LNCaP clone FGC (cell line): Measurements from ENCODE around the gene PRR30.

Experiments
- DNase-seq: peaks from one replicate; pipeline ENCODE4 v3.0.0-alpha.2; 2011; ENCODE audit warnings: low read depth
- H3K4me3 ChIP-seq: 2 replicates; pipeline ENCODE4 v1.5.1; 2011; ENCODE audit warnings: mild to moderate bottlenecking, low read depth, low read length, control low read depth
- CTCF ChIP-seq: IDR thresholded peaks from 2 replicates; pipeline ENCODE4 v1.5.1; 2012; ENCODE audit warnings: mild to moderate bottlenecking; ENCODE audit not compliant: control insufficient read depth, insufficient read depth; ENCODE audit errors: extremely low read depth

PRR30 gene

GRCh38 chr2:27147935-27148334, 8.7 kb upstream of the PRR30 start:
- no peak for TF ChIP-seq CTCF
- DNase-seq: no peak
- H3K4me3 ChIP-seq: no peak overlapping the region

GRCh38 chr2:27145682-27146081, 6.5 kb upstream of the PRR30 start:
- TF ChIP-seq CTCF: no peak
- no peak overlapping the region for H3K4me3 ChIP-seq
- no peak for DNase-seq

- no peak for DNase-seq
- no peak overlapping the region for H3K4me3 ChIP-seq
- TF ChIP-seq CTCF: no peak
These were observed 4.1 kb upstream of the PRR30 start for GRCh38 chr2:27143285-27143684.

- DNase-seq: no peak
- H3K4me3 ChIP-seq: no peak overlapping the region
- TF ChIP-seq CTCF: no peak
These were observed 1.1 kb downstream of the PRR30 start for GRCh38 chr2:27138111-27138510.

- no peak overlapping the region for H3K4me3 ChIP-seq
- TF ChIP-seq CTCF: no peak
- no peak for DNase-seq
These were observed 1.8 kb downstream of the PRR30 start for GRCh38 chr2:27137322-27137935.

- H3K4me3 ChIP-seq: no peak overlapping the region
- no peak for TF ChIP-seq CTCF
- no peak for DNase-seq
These were observed 2.5 kb downstream of the PRR30 start for GRCh38 chr2:27136751-27137150.

- H3K4me3 ChIP-seq: no peak overlapping the region
These were observed 3.7 kb downstream of the PRR30 start for GRCh38 chr2:27135478-27135955.

More at GRCh38 chr2:27135478-27135955, 3.7 kb downstream of the PRR30 start:
- TF ChIP-seq CTCF: no peak
- no peak for DNase-seq
